Effector CD8-positive, alpha-beta T cell (primary cell): ENCODE measurements around the gene WDR72.
"Not testable (repeated sequence)": the region's sequence is repeated elsewhere in the genome, so short reads cannot be mapped to it uniquely, and the experiment has no call there.

Experiments
- DNase-seq: peaks from one replicate; lab custom pipeline; 2025; lab: John Stamatoyannopoulos, UW

Gene WDR72

DNA sequence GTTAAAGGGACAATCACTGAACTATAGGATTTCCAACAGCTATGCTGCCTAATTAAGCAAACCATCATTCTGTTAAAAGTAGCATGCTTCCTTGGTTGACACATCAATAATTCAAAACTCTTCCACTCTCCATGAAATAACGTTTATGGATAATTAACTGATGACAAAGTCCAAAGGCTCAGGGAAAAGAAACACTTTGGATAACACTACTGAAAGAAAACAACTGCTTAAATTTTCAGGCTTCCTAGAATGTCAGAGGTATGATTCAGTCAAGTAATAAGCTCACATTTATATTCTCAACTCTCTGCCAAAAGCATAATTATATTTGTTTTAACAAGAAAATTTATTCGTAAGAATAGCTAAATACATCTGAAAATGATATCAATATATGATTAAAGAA lies 49.6 kb downstream of the WDR72 start:
- DNase-seq, result no peak

DNA sequence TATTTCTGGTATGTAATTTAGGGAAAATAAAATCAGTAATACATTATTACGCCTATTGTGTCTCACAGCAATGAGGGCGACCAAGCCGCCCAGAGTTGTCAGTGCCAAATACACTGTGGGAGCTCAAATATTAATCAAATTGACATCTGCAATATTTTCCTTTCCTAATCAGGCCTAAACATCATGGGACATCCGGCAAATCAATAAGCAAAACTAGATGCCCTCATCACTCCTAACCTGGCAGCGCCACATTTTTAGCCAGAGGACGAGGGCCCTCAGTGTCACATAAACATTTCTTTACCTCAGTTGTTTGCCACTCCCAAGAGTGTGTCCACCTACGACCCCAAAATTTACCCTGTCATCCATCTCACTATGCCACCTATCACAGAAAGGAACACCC lies 64.1 kb downstream of the WDR72 start:
- DNase-seq, result no peak

DNA sequence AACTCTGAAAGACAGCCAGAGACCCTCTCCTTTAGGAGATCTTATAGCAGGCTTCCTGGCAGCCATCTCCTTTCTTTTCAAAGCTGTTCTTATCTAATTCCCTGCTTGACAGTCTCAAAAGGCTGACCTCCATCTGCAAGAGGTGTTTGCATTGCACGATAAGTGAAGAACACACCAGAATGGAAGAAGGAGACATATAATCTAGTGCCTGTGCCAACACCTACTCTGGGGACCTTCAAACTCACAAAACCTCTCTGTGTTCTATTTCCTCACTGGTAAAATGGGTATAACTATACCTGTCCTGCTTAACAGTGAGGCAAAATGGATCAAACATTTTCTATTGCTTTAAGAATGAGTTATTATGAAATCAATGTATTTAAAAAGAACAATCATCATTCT lies 65.0 kb downstream of the WDR72 start:
- no peak for DNase-seq

DNA sequence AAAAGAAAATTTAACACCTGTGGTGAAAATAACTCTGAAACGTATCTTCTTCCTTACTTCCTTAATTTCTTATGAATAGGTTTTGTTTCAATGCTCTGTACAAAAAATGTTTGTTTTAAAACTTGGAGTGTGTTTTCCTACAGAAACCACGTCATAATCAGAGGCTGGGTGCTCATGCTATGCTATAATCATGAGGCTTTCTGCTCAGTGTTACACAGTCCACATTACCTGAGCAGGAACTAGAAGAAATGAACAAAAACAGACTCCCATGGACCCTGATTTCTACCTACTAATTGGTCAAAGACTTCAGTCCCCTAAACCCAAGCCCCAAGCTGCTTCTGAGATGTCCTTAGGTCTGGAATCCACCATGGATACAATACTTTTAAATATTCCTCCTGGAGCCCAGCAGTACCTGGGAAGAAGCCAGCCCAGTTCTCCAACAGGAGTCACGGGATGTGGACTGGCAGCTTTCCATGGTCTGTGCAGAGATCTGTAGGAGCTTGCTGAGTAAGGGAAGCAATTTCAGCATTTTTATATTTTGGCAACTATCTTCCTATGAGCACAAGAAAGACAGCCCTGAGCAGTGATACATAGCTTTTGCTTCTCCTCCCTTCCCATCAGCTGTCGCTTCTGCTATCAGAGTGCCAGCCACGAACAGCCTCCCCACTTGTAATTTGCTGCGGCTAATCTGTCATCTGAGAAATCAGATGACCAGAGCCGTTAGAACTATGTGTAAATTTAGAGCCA lies 65.6 kb downstream of the WDR72 start:
- DNase-seq, result no peak

DNA sequence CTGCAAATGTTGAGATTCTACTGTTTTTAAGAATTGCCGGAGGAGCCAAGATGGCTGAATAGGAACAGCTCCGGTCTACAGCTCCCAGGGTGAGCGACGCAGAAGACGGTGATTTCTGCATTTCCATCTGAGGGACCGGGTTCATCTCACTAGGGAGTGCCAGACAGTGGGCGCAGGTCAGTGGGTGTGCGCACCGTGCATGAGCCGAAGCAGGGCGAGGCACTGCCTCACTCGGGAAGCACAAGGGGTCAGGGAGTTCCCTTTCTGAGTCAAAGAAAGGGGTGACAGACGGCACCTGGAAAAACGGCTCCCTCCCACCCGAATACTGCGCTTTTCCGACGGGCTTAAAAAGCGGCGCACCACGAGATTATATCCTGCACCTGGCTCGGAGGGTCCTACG lies 75.3 kb downstream of the WDR72 start:
- not testable (repeated sequence) for DNase-seq

DNA sequence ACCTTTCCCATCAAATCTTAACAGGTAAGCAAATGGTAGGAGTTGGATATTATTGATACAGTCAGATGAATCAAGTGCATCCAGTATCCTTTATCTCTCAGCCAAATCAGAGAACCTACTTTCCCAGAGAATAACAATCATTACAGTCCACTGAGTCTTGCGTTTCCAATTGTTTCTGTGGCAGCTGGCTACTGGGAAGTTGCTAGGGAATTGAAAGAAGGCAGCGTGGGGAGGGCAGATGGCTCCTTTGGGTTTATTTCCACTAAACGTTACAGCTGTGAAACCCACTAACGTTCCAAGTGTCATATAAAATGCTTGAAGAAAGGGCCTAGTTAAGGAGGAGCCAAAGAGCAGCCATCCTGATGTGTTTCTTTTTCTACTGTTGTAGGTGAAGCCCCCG lies 78.4 kb downstream of the WDR72 start:
- no peak for DNase-seq

DNA sequence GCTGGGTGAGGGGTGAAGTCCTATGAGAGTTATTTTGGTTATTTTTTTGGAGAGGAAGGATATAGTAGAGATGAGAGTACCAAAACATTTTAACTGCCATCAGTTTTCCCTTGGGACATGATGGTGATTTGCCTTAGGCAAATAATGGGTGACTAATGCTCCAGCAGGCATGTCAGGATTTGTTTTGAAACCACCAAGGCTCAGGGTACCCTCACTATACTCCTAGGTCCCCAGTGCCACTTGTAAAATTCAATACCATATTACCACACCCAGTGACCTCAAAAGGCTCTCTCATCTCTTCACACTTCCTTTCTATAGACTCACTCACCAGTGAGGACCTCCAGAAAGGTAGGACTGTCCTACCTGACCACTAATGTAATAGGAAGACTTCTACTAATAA lies 83.6 kb downstream of the WDR72 start:
- no peak for DNase-seq

DNA sequence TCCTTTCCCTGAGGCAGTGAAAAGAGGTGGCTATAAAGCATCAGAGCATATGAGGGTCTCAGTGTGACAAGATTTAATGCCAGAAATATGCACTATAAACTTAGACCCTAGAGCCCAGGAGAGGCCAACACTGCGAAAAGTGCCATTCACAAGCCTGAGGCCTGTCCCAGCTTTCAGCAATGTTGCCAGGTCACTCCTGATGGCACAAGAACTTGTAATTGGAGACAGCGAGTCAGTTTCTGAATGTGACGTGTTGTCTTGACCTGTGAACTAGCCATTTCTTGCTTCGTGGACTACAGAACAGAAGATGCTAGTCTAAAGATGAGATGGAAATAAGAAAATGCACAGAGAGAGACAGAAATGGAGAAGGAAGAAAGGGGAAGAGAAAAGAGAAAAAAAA lies 87.9 kb downstream of the WDR72 start:
- no peak for DNase-seq

DNA sequence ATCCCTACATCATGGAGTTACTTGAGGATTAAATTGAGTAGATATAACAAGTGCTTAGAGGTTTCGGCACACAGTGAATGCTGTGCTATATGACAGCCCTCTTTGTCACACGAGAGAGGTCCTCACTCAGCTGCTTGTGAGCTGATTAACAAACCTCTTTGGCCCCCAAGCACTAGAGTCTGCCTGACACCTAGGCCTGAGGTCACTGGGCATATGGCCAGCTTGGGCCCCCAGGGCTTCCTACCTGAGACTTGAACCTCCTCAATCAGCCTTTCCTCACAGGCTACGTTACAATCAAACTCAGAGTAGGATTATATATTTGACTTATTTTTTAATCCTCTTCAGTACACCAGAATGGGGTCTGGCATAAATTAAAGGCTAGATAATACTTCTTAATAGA lies 88.8 kb downstream of the WDR72 start:
- no peak for DNase-seq

DNA sequence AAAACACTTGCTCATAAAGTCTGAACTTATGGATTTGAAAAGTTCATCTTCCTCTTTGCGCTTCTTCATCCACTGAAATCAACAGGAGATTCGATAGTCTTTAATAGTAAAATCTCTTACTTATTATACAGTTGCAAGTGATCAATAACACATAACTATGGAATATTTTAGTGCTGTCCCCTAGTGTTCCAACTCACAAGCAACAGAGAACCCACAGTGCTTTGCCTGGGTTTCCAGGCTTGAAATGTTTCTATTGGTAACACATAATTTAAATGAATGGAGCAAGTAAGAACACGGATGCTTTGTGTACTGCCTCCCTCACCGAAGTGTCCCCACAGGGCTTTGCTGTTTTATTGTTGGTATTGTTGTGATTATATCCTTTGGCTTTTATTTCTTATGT lies 93.5 kb downstream of the WDR72 start:
- DNase-seq, result no peak

DNA sequence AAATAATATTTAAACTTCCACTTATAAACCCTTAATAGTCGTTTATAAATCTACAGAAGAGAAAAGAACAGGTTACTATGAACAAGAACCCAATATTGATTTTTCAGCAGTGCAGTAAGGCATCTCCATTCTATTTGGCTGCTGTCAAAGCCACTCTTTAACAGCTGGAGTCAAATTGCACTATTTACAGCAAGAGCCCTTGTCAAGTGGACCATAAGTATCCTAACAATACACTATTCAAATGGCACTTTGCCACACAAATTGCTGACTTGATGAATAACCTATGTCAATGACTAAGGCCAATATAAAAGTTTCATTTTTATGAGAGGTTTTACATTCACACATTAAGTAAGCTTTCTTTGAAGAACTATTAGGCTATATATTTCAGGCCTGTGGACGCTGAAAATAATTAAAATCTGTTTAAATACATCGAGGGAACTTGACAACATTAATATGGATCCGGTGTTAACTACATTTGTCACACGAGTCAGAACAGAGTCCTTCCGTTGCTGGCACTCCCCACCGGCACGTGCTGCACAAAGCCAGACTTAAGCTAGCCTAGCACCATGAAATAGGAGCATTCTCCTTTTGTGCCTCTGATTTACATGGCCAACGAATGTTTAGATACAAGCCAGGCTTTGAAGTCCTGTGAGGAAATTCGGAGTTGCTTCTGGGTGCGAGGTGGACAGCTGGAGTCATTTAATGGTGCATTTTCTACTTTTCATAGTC lies 100.5 kb downstream of the WDR72 start:
- no peak for DNase-seq

DNA sequence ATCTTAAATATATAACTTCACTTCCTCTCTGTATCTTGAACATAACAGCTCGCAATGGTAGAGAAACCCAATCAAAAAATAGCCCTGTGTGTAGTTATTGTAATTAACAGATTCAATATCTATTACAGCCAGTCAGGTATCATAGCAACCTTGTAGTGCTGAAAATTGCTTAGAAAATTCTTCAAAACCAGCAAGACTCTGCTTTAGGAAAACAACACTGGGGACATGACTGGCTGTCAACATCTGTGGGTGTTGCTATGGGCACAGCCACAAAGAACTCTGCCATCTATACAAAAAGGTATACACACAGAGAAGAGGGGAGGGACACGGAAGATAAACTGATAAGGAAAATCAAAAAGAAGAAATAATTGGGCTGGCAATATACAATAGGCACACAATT lies 101.2 kb downstream of the WDR72 start:
- DNase-seq, result no peak

DNA sequence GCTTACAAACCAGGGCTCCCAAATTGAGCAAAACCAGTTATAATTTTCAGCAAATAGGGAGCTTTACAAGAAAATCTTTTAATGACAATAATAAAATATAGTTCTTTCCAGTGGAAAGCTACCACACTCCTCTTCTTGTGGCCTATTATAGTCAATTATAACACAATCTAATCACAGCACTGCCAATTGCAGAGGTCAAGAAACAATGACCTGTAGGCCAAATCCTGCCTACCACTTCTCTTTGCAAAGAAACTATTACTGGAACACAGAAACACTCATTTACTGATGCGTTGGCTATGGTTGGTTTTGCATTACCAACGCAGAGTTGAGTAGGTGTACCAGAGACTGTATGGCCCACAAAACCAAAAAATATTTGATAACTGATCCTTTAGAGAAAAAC lies 110.5 kb downstream of the WDR72 start:
- no peak for DNase-seq

DNA sequence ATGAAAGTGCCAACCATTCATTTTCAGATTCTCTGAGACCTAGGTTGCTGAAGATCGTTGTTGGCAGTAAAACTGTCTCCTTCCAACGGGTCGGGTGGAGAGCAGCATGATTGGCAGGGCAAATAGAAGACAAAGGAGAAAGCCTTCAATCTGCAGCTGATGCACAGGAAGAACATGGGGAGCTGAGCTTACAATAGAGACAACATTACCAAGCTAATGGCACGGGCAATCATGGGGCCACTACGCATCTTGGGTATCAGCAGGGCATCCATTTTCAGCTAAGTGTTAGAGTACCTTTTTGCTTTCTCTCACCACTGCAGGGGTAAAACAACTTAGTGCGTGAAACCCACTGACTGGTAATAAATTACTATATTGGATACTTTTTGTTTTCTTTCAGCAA lies 114.8 kb downstream of the WDR72 start:
- no peak for DNase-seq

DNA sequence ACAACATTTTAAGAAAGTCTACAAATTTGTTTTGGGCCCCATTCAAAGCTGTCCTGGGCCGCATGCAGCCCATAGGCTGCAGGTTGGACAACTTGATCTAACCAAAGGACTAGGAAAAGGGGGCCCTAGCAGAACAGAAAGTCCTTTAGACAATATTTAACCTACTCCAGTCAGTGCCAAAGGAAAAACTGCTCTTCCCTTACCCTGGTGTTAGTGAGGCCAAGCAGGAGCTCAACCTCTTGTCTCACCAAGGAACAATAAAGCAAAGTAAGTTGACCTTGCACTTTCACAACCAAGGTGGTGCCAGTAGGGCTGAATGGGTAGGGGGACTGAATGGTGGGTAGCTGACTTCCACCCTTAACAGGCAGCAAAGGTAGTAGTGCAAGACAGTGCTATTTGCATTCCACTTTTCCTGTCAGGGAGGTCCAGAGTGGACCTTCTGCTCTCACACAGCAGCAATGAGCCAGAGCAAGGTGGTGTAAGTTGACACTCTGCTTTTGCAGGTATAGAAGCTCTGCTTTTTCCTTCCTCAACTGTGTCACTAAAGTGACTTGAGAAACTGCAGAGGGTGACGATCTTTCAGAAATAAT lies 124.9 kb downstream of the WDR72 start:
- no peak for DNase-seq

DNA sequence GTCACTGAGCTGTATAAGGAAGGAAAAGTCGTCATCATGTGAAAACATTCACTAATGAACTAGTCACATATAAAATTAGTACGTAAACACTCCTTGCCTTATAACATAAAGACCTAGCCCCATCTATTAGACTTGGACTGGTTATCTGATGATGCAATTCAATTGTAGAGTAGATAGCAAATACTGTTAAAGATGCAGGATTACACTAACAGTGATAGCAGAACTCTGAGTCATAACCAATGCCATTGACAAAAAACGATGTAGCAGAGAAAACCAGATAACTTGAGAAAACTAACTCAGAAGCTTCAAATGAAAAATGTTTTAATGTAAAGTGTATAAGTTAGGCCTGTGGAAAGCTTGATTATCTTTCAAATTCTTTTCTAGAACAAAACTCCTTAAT lies 132.2 kb downstream of the WDR72 start:
- no peak for DNase-seq

DNA sequence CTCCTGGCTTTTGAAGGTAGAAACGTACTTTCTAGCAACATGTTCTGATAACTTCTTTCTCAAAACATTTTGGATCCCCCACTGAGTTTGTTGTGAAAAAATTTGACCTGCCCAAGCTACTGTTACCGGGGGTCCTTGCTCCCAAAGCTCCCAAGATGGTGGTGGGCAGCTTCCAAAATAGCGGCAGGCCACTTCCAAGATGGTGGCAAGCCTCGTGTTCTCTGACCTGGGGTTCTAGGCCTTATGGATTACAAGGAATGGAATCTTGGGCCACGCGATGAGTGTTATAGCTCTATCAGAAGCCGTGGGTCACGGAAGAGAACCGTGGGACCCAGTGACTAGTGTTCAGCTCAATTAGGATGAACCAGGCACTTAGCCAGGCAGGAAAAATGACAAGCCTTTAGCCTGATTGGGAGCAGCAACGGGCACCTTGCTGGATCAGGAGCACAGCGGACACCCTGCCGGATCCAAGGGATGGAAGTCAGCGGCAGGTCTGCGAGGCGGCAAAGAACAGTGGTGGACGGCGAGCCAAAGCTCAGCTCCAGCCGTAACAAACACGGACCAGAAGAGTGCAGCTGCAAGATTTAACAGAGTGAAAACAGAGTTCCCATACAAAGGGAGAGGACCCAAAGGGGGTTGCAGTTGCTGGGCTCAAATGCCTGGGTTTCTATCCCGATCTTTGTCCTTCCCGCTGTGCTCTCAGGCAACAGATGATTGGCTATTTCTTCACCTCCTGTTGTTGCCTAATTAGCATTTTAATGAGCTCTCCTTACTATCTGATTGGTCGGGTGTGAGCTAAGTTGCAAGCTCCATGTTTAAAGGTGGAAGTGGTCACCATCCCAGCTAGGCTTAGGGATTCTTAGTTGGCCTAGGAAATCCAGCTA lies 133.3 kb downstream of the WDR72 start:
- DNase-seq, result no peak

DNA sequence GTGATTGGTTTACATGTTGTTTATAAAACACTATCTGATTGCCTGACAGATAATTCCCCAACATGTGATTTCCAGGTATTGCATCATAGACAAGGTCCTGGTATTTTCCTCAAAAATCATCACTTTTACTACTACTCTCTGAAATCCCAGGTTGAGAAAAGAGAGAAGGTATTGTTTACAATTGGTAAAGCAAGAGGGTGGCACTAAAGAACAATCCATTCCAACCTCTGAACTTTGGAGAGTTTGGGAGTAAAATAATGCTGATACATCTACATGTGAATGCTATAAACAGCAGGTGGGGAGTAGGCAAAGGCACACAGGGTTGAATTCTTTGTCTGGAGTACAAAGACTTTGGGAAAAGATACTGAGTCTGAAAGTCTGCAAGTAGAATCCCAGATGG lies 134.2 kb downstream of the WDR72 start:
- no peak for DNase-seq

DNA sequence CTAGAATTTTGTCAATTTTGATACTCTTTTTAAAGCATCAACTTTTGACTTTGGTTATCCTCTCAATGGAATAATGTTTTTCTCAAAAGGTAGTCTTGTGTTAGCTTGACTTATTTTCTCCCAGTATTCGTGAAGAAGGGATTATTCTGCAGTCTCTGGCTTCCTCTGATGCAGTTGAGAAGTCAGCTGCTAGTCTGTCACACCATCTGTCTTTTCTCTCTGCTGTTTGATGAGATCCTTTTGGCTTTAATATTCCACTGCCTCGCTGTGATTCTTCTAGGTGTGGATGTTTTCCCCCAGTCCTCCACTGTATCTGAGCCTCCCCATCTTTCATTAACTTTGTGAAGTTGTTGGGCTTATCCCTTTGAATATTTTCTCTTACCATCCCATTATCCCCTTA lies 141.0 kb downstream of the WDR72 start:
- no peak for DNase-seq

DNA sequence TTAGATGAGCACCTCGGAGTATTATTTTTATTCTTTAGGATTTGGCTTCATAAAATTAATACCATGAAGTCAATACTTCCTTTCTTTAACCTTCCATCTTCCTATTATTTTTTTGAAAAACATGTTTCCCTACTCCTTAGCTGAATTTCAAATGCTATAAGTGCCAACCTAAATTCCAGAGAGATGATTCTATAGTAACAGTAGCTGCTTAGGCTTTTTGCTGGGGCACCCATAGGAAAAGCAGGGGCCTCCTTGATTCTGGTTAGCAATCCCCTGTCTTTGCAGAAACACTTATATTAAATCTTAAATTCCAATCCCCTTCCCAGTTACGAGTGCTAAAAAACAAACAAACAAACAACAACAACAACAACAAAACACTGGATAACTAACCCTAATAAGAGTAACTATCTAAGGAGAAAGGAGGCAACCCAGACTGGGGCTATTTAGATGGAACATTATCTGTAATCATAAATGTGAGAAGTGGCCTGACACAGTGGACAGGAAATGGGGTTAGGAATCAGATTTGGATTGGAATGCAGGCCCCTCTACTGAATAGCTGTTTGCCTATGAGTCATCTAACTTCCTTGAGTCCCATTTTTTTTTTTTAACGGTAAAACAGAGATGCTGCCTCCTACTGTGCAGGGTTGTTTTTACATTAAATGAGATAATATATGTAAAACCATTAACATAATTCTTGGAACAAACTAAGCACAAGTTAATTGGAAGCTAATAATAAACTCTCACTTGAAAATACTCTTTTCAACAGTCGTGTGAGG lies 148.1 kb downstream of the WDR72 start:
- DNase-seq, result no peak

DNA sequence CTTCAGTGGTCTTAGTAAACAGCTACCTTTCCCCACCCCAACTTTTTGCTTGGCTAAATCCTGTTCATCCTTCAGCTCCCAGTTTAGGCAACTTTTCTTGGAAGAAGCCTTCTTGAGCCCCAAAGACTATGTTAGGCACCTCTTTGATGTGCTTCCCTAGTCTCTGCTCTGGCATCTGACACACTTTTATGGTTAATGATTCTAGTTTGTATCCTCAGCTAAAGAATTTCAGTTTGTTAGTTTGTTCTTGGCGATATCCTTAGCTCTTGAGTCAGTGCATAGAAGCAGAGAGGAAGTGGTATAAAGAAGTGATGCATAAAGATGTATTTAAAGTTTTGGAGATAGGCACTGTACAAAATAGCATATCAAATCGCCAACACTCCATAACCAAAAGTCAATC lies 168.4 kb downstream of the WDR72 start:
- DNase-seq, result no peak

DNA sequence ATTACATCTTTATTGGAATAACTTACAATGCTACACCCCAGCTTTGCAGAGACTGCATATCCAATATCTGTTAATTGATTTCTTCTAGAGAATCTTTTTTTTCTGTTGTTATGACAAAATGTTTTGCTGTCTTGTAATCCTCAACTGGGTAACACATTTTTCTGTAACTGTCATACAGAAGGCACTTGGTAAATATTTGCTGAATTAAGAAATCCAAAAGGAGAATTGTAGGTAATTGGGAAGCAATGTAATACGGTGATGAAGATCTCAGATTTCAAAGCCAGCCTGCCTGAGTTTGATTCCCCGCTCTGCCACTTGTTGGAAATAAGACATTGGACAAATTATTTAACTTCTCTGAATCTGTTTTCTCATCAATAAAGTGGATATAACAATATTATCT lies 169.1 kb downstream of the WDR72 start:
- DNase-seq, result no peak
